Suppressor macrophage treated with lipopolysaccharide for 4 hours (primary cell): ENCODE measurements around the gene ATF7IP2.

Experiments used
- DNase-seq: peaks from one replicate; pipeline ENCODE4 v3.0.0-alpha.2; 2020

The ATF7IP2 gene

GRCh38 chr16:10517868-10518267, 132.0 kb downstream of the ATF7IP2 start:
- no peak for DNase-seq

- no peak for DNase-seq
Measured at GRCh38 chr16:10518479-10519041, 132.7 kb downstream of the ATF7IP2 start.

- no peak for DNase-seq
Measured at GRCh38 chr16:10519297-10519696, 133.4 kb downstream of the ATF7IP2 start.

- DNase-seq: no peak
Measured at GRCh38 chr16:10519929-10520868, 134.3 kb downstream of the ATF7IP2 start.

- no peak for DNase-seq
Measured at GRCh38 chr16:10520869-10521578, 135.2 kb downstream of the ATF7IP2 start.

- DNase-seq: peak; percentile 72
Measured at GRCh38 chr16:10521681-10522274, 135.9 kb downstream of the ATF7IP2 start.

GRCh38 chr16:10522966-10523365, 137.1 kb downstream of the ATF7IP2 start:
- DNase-seq: peak; percentile 62

GRCh38 chr16:10525214-10525825, 139.5 kb downstream of the ATF7IP2 start:
- DNase-seq: no peak

- DNase-seq: no peak
Measured at GRCh38 chr16:10526962-10527361, 141.1 kb downstream of the ATF7IP2 start.

- DNase-seq: no peak
Measured at GRCh38 chr16:10528635-10529034, 142.8 kb downstream of the ATF7IP2 start.

- DNase-seq: no peak
Measured at GRCh38 chr16:10529895-10530669, 144.2 kb downstream of the ATF7IP2 start.

GRCh38 chr16:10530685-10531084, 144.8 kb downstream of the ATF7IP2 start:
- DNase-seq: no peak

GRCh38 chr16:10531582-10531981, 145.7 kb downstream of the ATF7IP2 start:
- DNase-seq: no peak
